ENCODE results near the gene USP2.
"Not testable (repeated sequence)": the region's sequence is repeated elsewhere in the genome, so short reads cannot be mapped to it uniquely, and the experiment has no call there.

USP2 gene

GRCh38 chr11:119414734-119415133 lies 33.2 kb upstream of the USP2 start:
- no peak overlapping the region for H3K4me3 ChIP-seq (ENCODE audit: low read depth, low read length)
- DNase-seq (ENCODE audit: low read depth) = no peak
- TF ChIP-seq CTCF (IDR thresholded peaks at IDR 0.05; ENCODE audit: low read depth, low read length) (no peak), POLR2A (IDR thresholded peaks at IDR 0.05; ENCODE audit: extremely low read depth, insufficient read length) (no peak), MYC (IDR thresholded peaks at IDR 0.05; ENCODE audit: low read depth, low read length) (no peak), MAX (IDR thresholded peaks at IDR 0.05; ENCODE audit: low read depth, low read length) (no peak)

GRCh38 chr11:119414321-119414720 lies 32.8 kb upstream of the USP2 start:
- no peak for TF ChIP-seq POLR2A (IDR thresholded peaks at IDR 0.05; ENCODE audit: extremely low read depth, insufficient read length)
- TF ChIP-seq MYC (IDR thresholded peaks at IDR 0.05; ENCODE audit: low read depth, low read length) = no peak
- TF ChIP-seq MAX (IDR thresholded peaks at IDR 0.05; ENCODE audit: low read depth, low read length) = no peak
- no peak for TF ChIP-seq CTCF (IDR thresholded peaks at IDR 0.05; ENCODE audit: low read depth, low read length)
- H3K4me3 ChIP-seq (ENCODE audit: low read depth, low read length) = no peak overlapping the region
- no peak for DNase-seq (ENCODE audit: low read depth)

- DNase-seq (ENCODE audit: low read depth) = no peak
- H3K4me3 ChIP-seq (ENCODE audit: low read depth, low read length) = no peak overlapping the region
- TF ChIP-seq MYC (IDR thresholded peaks at IDR 0.05; ENCODE audit: low read depth, low read length) (no peak), MAX (IDR thresholded peaks at IDR 0.05; ENCODE audit: low read depth, low read length) (no peak), POLR2A (IDR thresholded peaks at IDR 0.05; ENCODE audit: extremely low read depth, insufficient read length) (no peak), CTCF (IDR thresholded peaks at IDR 0.05; ENCODE audit: low read depth, low read length) (no peak)
Observed at GRCh38 chr11:119412072-119412471, 30.6 kb upstream of the USP2 start.

- no peak for DNase-seq (ENCODE audit: low read depth)
- no peak for TF ChIP-seq POLR2A (IDR thresholded peaks at IDR 0.05; ENCODE audit: extremely low read depth, insufficient read length)
- TF ChIP-seq MYC (IDR thresholded peaks at IDR 0.05; ENCODE audit: low read depth, low read length) = no peak
- no peak for TF ChIP-seq CTCF (IDR thresholded peaks at IDR 0.05; ENCODE audit: low read depth, low read length)
- no peak for TF ChIP-seq MAX (IDR thresholded peaks at IDR 0.05; ENCODE audit: low read depth, low read length)
- H3K4me3 ChIP-seq (ENCODE audit: low read depth, low read length) = no peak overlapping the region
Observed at GRCh38 chr11:119410501-119410900, 29.0 kb upstream of the USP2 start.

- DNase-seq (ENCODE audit: low read depth) = no peak
- H3K4me3 ChIP-seq (ENCODE audit: low read depth, low read length) = no peak overlapping the region
- TF ChIP-seq MYC (IDR thresholded peaks at IDR 0.05; ENCODE audit: low read depth, low read length) (no peak), CTCF (IDR thresholded peaks at IDR 0.05; ENCODE audit: low read depth, low read length) (no peak), POLR2A (IDR thresholded peaks at IDR 0.05; ENCODE audit: extremely low read depth, insufficient read length) (no peak), MAX (IDR thresholded peaks at IDR 0.05; ENCODE audit: low read depth, low read length) (no peak)
Observed at GRCh38 chr11:119409731-119410130, 28.2 kb upstream of the USP2 start.

- no peak for TF ChIP-seq MYC (IDR thresholded peaks at IDR 0.05; ENCODE audit: low read depth, low read length)
- no peak for TF ChIP-seq MAX (IDR thresholded peaks at IDR 0.05; ENCODE audit: low read depth, low read length)
- TF ChIP-seq POLR2A (IDR thresholded peaks at IDR 0.05; ENCODE audit: extremely low read depth, insufficient read length) = no peak
- no peak for TF ChIP-seq CTCF (IDR thresholded peaks at IDR 0.05; ENCODE audit: low read depth, low read length)
- DNase-seq (ENCODE audit: low read depth) = no peak
- H3K4me3 ChIP-seq (ENCODE audit: low read depth, low read length) = no peak overlapping the region
Observed at GRCh38 chr11:119406005-119406404, 24.5 kb upstream of the USP2 start.

GRCh38 chr11:119405448-119405847 lies 24.0 kb upstream of the USP2 start:
- H3K4me3 ChIP-seq (ENCODE audit: low read depth, low read length); DNase-seq (ENCODE audit: low read depth): not testable (repeated sequence)

Measured in NB4 (cell line).